Cardiac fibroblast (primary cell): ENCODE data around the gene NPIPA5.
A peak's percentile ranks its signal among the peaks of the same experiment; 100 is the strongest.
"Not testable (repeated sequence)": the region's sequence is repeated elsewhere in the genome, so short reads cannot be mapped to it uniquely, and the experiment has no call there.

Source experiments
- DNase-seq, 2 donors: peaks; one replicate each; pipeline versions ENCODE4 v3.0.0 to v3.0.0-alpha.2; 2010; ENCODE audit warnings: low read depth in 2 of 2
- H3K4me3 ChIP-seq, 2 donors: replicated peaks in 1 of 2; 1 replicate in 1 of 2; 2 replicates in 1 of 2; pipeline ENCODE4 v1.5.1; 2011; ENCODE audit warnings: low read depth in 2 of 2, low read length in 2 of 2, mild to moderate bottlenecking in 2 of 2, moderate library complexity in 1 of 2
- CTCF ChIP-seq: IDR thresholded peaks from one replicate; pipeline ENCODE4 v1.5.1; 2011; ENCODE audit warnings: low read depth, mild to moderate bottlenecking, low read length, inconsistent platforms

NPIPA5 gene

GRCh38 chr16:15415511-15415985 is 37.5 kb upstream of the NPIPA5 start:
- no peak for TF ChIP-seq CTCF
- DNase-seq, result peak in 1 of 2 donors; percentile 59
- no peak overlapping the region for H3K4me3 ChIP-seq

- not testable (repeated sequence) for H3K4me3 ChIP-seq, DNase-seq
These were observed 31.4 kb upstream of the NPIPA5 start for GRCh38 chr16:15409476-15409875.

- DNase-seq, result not testable (repeated sequence)
These were observed 29.7 kb upstream of the NPIPA5 start for GRCh38 chr16:15407756-15408155.

GRCh38 chr16:15404792-15405191 is 26.7 kb upstream of the NPIPA5 start:
- DNase-seq, result peak; percentile 33 to 52
- TF ChIP-seq CTCF, result no peak
- H3K4me3 ChIP-seq, result no peak overlapping the region

More at GRCh38 chr16:15407756-15408155, 29.7 kb upstream of the NPIPA5 start:
- H3K4me3 ChIP-seq, result not testable (repeated sequence)

GRCh38 chr16:15404091-15404490 is 26.0 kb upstream of the NPIPA5 start:
- H3K4me3 ChIP-seq, DNase-seq: not testable (repeated sequence)

GRCh38 chr16:15403392-15403995 is 25.4 kb upstream of the NPIPA5 start:
- no peak overlapping the region for H3K4me3 ChIP-seq
- no peak for TF ChIP-seq CTCF
- DNase-seq, result peak; percentile 13 to 23

GRCh38 chr16:15401972-15402371 is 23.9 kb upstream of the NPIPA5 start:
- no peak for DNase-seq
- no peak overlapping the region for H3K4me3 ChIP-seq
- TF ChIP-seq CTCF, result no peak

- H3K4me3 ChIP-seq, DNase-seq: not testable (repeated sequence)
These were observed 22.2 kb upstream of the NPIPA5 start for GRCh38 chr16:15400314-15400713.

GRCh38 chr16:15399317-15399716 is 21.2 kb upstream of the NPIPA5 start:
- H3K4me3 ChIP-seq, result no peak overlapping the region
- TF ChIP-seq CTCF, result no peak
- no peak for DNase-seq
